ENCODE results near the gene SRSF11. TPM values are rescaled to one million over a fixed set of nuclear protein-coding genes. Genes with fewer than 3 reads are reported as not detected.
"Not testable (repeated sequence)": the region's sequence is repeated elsewhere in the genome, so short reads cannot be mapped to it uniquely, and the experiment has no call there.

SRSF11 gene, protein sequence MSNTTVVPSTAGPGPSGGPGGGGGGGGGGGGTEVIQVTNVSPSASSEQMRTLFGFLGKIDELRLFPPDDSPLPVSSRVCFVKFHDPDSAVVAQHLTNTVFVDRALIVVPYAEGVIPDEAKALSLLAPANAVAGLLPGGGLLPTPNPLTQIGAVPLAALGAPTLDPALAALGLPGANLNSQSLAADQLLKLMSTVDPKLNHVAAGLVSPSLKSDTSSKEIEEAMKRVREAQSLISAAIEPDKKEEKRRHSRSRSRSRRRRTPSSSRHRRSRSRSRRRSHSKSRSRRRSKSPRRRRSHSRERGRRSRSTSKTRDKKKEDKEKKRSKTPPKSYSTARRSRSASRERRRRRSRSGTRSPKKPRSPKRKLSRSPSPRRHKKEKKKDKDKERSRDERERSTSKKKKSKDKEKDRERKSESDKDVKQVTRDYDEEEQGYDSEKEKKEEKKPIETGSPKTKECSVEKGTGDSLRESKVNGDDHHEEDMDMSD
- 192 TPM for total RNA-seq

- DNase-seq: peak; percentile 89
Observed at GRCh38 chr1:70221238-70222121, at the start of gene SRSF11. TSS of gene SRSF11 (plus strand) at chr1:70221380. CDS start at chr1:70221637, 257 bp downstream.

DNA sequence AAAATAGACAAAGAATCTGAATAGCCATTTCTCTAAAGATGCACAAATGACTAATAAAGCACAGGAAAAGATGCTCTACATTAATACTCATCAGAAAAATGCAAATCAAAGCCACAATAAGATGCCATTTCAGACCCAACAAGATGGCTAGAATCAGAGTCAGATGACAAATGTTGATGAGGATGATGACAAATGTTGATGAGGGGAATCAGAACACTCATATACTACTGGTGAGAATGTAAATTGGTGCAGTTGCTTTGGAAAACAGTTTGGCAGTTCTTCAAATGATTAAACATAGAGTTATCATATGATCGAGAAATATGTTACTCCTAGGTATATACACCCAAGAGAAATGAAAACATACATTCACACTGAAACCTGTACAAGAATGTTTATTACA is 49.7 kb upstream of the SRSF11 start:
- DNase-seq: no peak

DNA sequence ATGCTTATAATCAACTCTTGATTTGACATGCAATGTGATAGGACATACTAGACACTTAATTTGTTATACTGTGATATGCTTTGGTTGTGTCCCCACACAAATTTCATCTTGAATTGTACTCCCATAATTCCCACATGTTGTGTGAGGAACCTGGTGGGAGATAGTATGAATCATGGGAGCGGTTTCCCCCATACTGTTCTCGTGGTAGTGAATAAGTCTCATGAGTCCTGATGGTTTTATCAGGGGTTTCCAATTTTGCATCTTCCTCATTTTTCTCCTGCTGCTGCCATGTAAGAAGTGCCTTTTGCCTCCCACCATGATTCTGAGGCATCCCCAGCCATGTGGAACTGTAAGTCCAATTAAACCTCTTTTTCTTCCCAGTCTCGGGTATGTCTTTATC is 36.0 kb upstream of the SRSF11 start:
- DNase-seq: not testable (repeated sequence)

- DNase-seq: no peak
Observed at GRCh38 chr1:70188522-70188921, 32.7 kb upstream of the SRSF11 start.

DNA sequence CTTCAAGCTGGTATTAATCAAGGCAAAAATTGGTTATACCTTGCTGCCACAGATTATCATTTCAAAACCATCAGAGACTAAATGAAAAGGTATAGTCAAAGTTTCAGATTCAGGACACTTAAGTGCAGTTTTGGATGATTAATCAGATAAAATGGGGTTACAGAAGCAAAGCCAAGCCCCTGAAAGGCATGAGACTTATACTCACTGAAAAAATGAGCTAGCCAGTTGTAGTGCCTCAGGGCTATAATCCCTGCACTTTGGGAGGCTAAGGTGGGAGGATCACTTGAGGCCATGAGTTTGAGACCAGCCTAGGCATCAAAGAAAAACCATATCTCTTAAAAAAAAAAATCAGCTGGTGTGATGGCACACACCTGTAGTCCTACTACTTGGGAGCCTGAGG is 31.0 kb upstream of the SRSF11 start:
- no peak for DNase-seq

GRCh38 chr1:70192446-70192845 is 28.7 kb upstream of the SRSF11 start:
- DNase-seq: not testable (repeated sequence)

- no peak for DNase-seq
Observed at GRCh38 chr1:70194601-70195000, 26.6 kb upstream of the SRSF11 start.

DNA sequence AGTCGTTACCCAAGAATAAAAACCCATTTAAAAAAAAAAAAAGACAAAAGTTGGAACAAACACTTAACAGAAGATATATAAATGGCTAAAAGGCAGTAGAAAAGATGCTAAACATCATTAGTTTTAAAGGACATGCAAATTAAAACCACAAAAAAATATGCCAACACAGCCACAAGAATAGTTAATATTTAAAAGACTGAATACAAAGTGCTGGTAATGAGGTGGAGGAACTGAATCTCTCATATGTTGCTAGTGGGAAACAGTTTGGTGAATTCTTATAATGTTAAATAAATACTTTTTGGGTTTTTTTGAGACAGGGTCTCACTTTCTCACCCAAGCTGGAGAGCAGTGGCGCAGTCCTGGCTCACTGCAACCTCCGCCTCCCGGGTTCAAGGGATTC is 25.8 kb upstream of the SRSF11 start:
- no peak for DNase-seq

DNA sequence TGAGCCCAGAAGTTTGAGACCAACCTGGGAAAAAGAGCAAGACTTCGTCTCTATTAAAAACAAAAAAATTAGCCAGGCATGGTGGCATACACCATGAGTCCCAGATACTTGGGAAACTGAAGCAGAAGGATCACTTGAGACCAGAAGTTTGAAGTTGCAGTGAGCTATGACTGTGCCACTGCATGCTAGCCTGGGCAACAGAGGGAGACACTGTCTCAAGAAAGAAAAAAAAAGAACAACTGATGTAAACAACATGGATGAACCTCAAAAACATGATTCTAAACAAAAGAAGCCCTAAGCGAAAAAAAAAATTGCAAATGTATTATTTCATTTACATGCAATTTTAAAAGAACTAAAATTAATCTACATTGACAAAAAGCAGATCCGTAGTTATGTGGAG is 24.8 kb upstream of the SRSF11 start:
- no peak for DNase-seq

DNA sequence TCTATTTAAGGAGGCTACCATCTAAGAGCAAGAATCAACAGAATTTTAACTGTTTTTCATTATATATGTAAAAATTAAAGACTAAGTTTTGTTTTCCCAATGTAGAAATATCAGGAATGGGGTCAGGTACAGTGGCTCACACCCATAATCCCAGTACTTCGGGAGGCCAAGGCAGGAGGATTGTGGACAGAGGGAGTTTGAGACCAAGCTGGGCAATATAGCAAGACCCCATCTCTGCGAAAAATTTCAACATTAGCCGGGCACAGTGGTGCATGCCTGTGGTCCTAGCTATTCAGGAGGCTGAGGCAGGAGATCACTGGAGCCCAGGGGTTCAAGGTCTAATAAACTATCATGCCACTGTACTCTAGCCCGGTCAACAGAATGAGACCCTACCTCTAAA is 21.1 kb upstream of the SRSF11 start:
- DNase-seq: no peak

DNA sequence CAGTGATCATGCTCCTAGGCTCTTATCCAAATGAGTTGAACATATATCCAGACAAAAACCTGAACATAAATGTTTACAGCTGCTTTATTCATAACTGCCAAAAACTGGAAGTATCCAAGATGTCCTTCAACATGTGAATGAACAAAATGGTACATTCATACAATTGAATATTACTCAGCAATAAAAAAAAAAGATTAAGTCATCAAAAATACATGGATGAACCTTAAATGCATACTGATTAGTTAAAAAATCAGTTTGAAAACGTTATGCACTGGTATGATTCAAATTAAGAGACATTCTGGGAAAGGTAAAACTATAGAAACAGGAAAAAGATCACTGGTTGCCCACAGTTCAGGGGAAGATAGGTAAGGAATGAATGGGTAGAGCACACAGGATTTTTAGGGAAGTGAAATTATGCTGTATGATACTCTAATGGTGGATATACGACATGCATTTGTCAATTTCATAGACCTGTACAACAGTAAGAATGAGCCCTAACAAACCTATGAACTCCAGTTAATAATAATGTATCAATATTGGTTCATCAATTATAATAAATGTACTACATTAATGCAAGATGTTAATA is 18.9 kb upstream of the SRSF11 start:
- DNase-seq: no peak

GRCh38 chr1:70204139-70204538 is 17.0 kb upstream of the SRSF11 start:
- no peak for DNase-seq

DNA sequence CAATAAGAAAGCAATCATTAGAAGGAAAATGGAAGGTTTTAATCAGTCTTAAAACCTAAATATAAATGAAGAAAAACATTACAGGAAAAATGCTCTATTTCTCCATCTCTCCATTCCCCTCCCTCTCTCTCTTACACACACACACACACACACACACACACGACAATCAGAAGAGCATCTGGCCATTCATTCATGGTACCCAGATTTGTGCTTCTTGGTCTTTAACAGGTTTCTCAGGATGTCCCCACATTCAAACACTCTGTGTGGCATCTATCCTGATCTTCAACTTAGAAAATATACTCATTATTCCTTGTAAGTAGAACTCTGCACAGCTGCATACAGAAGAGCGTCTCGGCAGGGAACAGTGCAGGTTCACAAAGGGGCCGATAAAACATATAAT is 16.6 kb upstream of the SRSF11 start:
- no peak for DNase-seq

DNA sequence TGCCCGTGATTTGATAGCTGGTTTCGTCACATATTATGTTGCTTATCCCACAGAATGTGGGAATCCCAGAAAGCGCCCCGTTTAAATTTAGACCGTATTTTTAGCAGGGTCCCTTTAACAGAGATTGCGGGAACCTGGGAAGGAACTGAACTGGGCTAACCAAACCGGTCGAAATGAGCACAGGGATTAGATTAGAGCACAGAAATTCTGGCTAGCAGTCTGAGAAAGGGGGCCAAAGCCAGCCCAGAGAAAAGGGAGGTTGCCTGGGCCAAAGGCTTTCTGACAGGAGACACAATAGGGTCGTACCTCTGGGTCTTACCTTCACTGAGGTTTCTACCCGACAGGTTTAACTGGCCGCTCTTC is 16.1 kb upstream of the SRSF11 start:
- DNase-seq: no peak

DNA sequence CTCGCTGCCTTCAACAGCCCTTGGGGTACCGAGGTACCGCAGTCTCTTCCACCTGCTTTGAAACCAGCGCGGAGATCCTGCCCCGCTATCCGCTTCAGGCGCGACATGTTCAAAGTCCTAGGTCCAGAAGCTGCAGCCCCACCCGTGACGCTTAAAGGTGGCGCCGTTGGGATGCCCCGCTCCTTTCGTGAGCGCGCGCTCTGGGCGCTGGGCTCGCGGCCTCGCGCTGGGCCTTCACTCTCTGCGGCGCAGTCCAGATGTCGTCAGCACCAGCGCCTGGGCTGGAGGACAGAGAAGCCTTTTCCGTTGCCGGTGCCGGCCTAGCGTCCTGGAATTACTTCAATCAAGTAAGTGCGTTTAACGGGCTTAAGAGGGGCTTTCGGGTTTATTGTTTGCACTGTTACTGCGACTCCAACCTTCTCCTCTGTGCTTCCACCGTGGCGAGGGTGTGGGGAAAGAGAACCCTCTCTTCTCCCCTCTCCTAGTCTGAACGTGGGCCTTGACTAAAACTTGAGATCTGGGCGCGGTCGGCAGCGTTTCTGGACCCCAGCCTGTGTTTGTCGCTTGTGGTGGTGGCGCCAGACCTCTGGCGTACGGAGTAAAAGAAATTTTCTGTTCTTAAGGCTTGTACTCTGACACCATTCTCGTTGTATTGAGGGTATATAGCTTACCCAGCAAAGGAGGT is 15.6 kb upstream of the SRSF11 start, which contains the start of gene LRRC40:
LRRC40 (minus strand) TSS at position 146 of the 685 bp plus-strand sequence; CDS start at position 107, 39 bp downstream.
- DNase-seq: peak; percentile 95

DNA sequence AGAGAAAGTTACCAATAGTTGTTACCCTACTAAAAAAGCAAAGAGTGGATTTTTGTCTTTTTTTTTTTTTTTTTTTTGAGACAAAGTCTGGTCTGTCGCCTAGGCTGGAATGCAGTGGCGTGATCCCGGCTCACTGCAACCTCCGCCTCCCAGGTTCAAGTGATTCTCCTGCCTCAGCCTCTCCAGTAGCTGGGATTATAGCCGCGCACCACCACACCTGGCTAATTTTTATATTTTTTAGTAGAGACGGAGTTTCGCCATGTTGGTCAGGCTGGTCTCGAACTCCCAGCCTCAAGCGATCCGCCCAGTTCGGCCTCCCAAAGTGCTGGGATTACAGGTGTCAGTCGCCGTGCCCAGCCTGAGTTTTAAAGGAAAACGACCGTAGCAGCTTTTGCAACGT is 14.3 kb upstream of the SRSF11 start:
- DNase-seq: not testable (repeated sequence)

- no peak for DNase-seq
Observed at GRCh38 chr1:70207492-70207891, 13.7 kb upstream of the SRSF11 start.

DNA sequence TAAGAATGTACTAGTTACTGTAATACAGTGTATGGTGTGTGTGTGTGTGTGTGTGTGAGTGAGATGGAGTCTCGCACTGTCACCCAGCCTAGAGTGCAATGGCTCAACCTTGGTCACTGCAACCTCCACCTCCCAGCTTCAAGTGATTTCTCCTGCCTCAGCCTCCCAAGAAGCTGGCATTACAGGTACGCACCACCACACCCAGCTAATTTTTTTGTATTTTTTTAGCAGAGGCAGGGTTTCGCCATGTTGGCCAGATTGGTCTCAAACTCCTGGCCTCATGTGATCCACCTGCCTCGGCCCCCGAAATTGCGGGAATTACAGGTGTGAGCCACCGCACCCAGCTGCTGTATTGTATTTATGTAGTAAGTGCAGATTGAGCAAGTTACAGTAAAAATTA is 12.9 kb upstream of the SRSF11 start:
- no peak for DNase-seq

DNA sequence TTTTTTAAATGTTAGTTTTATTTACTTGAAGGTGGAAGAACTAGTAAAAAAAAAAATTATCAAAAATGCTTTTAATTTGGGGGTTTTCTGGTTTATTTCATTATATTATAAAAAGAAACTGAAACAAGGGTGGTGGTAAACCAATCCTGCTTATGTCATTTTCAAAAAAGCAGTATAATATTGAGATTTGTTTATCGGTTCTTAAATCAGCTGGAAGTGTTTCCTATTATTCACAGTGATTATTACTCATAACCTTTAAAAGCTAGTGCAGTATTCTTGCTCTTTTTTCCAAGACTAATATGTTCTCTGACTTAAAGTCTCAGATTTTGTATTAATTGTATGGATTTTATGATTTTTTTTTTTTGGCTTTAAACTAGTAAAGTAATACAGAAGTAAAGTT is 10.4 kb upstream of the SRSF11 start:
- no peak for DNase-seq

DNA sequence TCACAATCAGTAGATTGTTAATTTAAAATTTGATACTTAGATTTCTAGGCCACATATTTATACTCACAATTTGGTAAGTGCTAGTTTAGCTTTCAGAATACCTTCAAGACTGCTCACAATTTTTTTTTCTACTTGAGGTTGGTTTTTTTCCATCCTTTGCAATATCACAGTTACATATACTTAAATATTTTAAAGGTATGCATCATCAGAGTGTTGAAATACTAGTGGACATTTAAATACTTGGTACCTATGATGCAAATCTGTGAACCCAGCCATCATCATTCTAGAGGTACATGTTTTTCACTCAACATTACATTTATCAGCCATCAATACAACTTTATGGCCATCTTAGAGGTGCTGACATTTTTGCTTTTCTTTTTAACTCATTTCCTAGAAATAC is 9.6 kb upstream of the SRSF11 start:
- no peak for DNase-seq

- no peak for DNase-seq
Observed at GRCh38 chr1:70220015-70220414, 1.2 kb upstream of the SRSF11 start.

Measured in skin of body (tissue), 2 donors.